Fibroblast of skin of back (primary cell): ENCODE data around the gene SSH2.
"Not testable (repeated sequence)": the region's sequence is repeated elsewhere in the genome, so short reads cannot be mapped to it uniquely, and the experiment has no call there.

Experiments used
- DNase-seq: peaks from one replicate; pipeline ENCODE4 v3.0.0-alpha.2; 2013

The SSH2 gene

DNA sequence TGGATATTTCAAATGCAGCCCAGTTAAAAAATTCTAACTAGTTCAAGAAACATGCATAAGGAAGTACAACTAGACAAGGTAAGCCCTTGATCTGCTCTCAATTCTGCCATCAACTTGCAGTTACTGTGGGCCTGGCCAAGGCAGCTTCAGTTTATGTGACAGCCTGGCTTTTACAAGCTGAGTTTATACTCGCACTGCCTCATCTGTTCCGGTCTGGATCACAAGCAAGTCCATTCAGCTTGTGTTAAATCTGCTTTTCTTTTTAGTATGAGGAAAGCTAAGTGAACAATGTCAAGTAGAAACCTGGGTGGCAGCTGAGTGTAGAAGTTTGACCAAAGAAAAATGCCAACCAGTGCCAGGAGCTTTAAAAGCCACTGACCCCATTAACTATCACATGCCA, 230.7 kb downstream of the SSH2 start:
- DNase-seq: no peak

DNA sequence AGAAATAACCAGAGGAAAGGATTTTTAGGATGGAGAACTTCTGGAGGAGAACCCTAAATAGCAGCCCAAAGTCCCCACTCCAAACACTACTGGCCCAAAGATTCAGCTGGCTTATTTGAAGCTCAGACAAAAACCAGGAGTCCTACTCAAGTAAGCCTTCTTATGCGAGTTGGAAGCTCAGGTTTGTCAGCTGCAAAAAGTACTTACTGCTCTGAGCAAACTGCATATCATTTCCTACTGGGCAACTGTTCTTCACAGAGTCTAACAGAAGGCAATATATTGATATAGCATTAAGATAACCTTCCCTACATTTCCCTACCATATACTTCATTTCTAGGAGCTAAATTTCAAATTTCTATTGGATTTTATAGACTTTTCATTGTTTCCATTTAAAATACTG, 231.2 kb downstream of the SSH2 start:
- no peak for DNase-seq

DNA sequence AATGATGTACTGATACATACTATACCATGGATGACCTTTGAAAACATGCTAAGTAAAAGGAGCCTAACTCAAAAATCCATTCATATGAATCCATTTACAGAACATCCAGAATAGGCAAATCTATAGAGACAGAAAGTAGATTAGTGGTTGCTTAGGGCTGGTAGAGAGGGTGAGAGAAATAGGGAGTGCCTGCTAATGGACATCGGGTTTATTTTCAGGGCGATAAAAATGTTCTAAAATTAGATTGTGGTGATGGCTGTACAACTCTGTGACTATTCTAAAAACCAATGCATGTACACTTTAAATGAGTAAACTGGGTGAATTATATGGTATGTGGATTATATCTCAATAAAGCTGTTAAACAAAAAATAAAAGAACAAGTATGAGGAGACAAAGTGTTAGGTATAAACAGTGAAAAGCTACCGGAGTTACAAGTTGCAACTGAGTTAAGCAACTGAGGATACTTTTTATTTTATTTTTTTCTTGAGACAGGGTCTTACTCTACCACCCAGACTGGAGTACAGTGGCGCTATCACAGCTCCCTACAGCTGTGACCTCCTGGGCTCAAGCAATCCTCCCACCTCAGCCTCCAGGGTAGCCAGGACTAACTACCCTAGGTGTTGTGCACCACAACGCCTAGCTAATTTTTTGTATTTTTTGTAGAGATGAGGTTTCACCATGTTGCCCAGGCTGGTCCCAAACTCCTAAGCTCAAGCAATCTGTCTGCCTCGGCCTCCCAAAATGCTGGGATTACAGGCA, 231.8 kb downstream of the SSH2 start:
- DNase-seq: no peak

DNA sequence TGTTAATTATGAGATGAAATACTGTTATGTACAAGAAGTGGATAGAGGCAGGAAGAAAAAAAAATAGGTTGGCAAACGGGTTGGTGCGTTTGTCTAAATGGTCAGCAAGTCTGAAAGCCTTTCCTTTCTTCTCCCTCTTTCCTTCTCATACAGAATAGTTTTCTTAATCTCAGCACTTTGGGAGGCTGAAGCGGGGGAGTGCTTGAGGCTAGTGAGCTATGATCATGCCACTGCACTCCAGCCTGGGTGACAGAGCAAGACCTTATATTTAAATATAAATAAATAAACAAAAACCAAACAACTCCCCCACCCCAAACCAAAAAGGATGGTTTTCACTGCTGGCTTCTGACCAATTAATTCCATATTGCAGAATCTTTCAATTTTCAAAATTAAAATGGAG, 232.7 kb downstream of the SSH2 start:
- DNase-seq: no peak

DNA sequence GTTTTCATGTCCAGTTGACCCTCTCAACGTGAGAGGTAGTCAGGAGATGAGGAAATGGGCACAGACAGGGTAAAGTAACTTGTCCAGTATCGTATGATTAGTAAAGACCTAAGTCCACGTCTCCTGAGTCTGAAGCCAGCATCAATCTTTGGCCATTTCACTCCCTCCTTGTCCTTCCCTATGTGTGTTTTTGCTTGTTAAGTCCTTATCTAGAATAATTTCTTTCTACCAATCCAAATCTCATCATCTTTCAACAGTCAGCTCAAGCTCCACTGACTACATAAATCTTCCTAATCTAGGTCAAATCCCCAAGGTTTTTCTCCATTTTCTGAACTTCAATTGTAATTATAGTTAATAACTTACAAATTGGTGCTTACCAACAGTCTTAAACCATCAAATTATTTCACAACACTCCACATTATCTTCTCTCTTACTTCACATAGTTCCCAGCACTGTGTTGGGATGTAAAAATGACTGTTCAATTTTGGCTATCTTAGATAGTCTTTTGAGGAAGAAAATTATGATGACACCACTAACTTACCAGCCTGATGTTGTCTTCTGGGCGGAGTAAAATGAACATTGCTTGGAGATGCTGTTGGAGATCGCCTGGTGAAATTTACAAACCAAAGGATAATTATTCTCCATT, 235.0 kb downstream of the SSH2 start:
- no peak for DNase-seq

DNA sequence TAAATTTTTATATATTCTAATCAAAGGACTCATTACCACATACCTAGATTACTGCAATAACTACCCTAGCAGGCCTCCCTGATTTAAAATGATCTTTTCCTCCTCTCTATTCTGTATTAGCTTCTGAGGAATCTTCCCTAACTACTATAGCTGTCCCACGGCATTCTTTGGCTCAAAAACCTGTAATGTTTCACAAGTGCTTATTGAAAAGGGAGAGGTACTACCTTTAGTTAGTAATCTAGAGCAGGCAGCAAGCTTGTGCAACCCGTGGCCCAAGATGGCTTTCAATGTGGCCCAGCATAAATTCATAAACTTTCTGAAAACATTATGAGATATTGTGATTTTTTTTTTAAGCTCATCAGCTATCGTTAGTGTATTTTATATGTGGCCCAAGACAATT, 236.3 kb downstream of the SSH2 start:
- DNase-seq: no peak

DNA sequence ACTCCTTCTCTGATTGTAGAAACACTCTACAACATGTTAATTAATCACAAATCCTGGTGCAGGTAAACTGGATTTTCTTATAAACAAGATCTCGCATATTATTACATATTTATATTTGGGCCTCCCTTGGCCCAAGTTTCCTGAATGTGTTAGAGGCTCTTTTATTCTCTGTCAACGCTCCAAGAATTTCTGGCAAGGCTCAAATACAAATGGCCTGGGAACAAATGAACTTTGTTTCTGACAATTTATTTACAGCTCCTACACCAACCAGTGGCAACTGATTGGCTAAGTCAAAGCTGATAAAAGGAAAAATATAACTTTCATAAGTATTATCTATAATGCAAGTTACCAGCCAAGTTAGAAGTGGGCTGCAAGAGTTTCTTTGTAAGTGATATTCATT, 242.4 kb downstream of the SSH2 start:
- no peak for DNase-seq

DNA sequence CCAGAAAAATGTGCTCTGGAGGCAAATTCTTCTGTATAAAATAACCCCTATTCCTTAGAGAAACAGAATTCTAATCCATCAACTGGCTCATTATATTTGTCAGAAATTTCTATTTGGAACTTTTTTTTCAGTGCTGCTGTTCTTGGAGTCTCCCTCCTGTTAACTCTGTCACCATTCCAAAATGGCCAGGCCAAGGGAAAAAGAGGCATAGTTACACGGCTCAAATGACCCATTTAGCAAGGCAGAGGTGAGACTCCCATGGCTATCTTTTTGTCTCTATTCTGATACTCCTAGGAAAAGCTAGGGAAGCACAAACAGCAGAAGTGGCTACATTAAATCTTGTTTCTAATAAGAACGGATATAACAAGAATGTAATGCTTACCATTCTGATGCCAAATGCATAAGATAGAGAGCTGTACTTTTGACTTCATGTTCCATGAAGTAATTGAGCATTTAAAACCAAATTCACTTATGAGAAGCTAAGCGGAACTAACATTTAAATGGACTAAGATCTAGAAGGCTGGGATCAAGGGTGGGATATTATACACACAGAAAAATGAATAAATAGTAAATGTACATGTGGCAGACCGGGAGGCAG, 242.9 kb downstream of the SSH2 start:
- DNase-seq: no peak

DNA sequence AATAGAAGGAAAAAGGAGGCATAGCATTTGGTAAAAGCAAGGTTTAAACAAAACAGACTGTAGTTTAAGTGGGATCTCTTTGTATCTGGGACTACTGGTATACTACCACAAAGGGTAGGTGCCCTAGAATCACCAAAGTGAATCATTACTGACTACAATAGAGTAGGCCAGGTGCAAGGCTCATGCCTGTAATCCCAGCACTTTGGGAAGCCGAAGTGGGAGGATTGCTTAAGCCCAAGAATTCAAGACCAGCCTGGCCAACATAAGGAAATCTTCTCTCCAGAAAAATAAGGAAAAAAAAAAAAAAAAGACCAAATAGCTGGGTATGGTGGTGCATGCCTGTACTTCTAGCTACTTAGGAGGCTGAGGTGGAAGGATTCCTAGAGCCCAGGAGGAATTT, 246.5 kb downstream of the SSH2 start:
- DNase-seq: no peak

DNA sequence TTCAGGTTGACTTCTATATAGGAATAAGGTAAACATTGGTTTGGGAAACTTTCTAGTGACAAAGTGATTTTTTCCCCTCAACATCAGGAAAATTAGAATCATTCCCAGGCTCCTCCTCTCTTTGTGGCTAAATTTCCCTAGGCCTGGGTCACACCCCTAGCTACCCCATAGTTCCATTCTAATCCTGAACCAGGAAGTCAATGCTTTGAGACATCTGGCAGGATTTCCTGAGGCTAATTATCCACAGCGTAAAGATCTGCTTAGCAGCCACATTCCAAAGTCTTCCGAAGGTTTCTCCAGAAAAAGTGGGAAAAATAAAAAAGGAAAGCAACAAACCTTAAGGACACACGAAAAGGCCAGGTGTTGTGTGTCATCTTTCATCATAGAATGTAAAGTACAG, 247.0 kb downstream of the SSH2 start:
- peak; percentile 32 for DNase-seq

DNA sequence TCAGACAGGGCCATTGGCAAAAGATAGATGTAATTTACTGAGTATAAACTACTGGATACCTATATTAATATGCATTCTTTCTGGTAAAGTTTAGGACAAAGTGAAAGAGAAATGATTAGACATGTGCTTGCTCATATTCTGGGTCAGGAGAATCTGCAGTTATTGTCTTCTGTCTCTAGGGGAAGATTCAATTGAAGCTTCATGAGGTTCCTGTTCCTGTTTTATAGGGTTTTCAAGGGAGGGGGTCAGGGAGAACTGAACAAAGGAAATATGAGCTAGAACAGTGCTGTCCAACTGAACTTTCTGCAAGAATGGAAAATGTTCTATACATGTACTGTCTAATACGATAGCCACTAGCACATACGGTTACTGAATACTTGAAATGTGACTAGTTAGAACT, 248.0 kb downstream of the SSH2 start:
- DNase-seq: no peak

DNA sequence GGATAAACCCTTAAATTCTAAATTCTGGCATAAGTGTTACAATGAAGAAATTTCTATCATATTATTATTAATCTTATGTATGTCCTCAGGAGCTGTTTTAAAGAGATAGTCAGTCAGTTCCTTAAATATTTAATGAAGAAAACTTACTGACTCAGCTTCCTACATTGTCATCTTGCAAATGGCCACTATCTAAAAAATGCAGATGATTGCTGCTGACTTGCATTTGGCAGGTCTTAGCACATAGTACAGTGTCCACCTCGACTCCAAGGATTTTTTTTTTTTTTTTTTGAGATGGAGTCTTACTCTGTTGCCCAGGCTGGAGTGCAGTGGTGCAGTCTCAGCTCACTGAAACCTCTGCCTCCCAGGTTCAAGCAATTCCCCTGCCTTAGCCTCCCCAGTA, 252.2 kb downstream of the SSH2 start:
- DNase-seq: no peak

DNA sequence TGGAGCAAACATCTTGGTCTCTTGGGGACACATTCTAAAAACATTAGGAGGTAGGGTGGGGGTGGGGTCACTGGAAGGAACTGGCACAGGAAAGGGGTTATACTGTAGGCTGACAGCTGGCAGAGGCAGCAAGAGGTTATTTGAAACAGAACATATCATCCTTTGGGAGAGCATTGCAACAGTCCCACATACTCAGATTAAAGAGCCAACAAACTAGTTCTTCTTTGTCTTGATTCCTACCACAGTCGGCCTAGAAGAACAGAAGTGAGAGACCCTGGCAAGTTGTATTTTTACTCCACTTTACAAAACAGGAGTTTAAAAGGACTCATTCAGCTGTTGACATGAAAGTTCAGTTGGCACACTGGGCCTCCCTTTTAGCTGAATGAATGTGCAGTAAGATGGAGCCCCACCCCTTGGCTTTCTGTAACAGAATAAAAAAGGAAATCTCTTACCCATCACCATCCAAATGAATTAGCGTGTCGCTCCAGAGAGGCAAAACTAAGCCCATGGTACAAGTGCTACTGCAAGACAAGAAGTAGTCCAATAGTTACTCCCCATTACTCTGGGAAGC, 252.7 kb downstream of the SSH2 start:
- DNase-seq: no peak

DNA sequence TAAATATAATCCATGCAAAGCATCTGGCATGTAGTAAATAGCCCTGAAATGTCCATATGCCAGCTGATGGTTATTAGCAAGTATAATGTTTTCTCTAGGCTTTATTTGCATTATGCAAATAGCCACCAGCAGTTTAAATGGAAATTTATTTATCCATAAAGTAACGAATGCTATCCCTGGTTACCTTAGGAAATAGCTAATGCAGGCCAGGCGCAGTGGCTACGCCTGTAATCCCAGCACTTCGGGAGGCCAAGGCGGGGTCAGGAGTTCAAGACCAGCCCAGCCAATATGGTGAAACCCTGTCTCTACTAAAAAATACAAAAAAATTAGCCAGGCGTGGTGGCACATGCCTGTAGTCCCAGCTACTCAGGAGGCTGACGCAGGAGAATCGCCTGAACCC, 254.1 kb downstream of the SSH2 start:
- DNase-seq: not testable (repeated sequence)

DNA sequence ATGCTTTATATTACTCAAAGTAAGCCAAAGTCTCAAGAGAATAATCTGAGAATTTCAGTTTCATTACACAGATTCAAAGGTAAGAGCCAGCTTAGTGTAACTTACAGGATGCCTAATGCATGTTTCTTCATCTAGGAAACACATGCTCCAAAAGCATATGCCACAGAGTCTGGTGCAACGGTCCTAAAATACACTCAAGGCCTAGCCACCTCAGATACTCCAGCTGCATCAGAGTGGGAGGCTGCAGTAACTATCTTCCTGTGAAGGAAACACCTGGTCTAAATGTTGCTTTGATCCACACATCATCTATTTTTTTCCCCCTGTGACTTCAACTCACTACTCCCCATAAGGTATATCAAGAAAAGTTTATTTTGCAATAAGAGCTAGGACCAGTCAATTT, 255.7 kb downstream of the SSH2 start:
- no peak for DNase-seq

DNA sequence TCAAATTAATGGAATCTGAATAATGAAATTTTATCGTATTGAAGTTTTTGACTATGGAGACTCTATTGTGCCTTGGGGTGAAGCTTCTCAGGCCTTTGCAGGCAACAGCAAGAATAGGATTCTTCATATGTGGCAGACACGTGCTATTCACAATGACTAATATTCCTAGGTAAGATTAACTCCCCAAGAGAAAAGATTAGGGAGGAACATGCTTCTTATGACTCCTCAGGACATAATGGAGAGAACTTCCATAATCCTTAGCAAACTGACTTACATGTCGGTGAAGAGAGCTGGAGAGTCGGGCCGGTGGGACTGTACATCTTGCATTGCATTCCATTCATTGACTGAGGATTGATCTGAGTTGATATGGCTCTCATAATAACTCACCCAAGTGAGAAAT, 258.4 kb downstream of the SSH2 start:
- no peak for DNase-seq

DNA sequence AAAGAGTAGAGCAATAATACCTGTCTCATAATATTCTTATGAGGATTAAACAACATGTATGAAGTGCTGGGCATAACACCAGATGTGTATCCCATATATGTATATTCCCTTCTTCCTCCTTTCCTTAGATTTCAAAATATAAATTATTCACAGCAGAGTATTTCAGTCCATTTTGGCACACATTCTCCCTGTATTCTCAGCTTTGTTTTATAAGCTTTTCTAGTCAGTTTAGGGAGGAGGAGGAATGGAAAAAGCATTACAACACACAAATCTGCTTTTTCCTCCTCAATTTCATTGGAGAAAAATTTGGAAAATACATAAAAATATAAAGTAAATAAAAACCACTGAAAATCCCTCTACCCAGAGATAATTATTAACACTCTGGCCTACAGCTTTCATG, 260.8 kb downstream of the SSH2 start:
- no peak for DNase-seq

DNA sequence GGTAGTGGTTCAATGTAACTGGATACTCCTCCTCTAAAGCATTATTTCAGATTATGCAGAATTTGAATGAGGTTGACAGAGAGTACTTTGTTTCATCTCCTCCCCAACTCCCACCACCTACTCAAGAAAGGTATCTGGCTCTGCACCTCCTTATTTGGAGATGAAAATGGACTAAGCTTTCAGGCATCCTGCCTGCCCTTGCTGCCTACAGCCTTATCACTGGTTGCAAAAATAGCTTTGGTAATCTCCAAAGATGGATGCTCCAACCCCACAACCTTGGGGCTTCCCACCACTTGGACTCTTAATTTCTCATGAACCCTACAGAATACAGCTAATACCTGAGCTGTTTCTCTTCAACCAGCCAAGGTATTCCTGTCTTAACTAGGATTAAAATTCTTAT, 262.1 kb downstream of the SSH2 start:
- DNase-seq: no peak

DNA sequence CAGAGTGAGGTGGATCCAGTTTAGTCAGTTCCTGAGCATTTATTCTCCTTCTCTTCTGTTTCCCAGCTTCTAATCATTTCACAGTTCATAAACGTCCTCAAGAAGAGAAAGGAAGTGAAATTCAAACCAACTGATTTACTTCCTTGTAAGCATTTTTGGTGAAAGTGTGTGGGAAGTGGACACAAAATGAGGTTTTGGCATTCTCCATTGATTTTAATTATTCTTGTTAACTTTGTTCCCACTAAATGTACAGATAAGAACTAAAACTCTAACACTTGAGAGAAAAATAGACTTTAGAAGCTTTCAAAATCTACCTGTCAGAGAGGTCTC, 264.6 kb downstream of the SSH2 start:
- DNase-seq: no peak

DNA sequence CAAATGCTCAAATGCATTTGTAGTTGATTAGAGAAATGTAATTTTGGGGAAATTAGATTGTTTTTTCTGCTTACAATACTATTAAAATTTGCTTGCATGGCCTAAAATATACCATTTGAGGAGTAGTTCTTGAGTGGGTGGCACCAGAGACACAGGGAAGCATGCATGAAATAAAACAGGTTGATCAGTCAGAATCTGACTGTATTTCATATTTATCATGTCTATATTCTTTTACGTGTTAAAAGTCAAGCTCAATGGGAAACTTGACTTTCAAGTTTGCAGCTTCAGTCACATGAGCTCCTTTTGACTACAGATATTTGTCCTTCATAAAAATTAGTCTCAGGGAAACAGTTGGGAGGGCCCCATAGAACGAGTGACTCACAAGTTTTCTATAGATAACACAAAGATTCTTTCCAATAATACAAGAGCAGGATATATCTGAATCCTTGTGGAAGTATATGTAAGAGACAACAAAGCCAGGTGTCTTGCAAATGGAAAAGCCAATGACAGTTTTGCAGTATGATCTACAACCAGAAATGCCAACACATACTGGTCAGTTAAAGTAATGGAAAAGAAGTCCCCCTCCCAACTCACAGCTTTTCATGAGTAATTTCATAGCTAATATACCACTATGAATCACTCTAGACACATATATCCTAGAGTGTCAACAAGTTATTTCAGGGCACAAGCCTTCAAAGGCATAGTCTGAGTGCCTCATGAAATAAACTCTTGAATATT, 265.1 kb downstream of the SSH2 start:
- DNase-seq: peak; percentile 86

DNA sequence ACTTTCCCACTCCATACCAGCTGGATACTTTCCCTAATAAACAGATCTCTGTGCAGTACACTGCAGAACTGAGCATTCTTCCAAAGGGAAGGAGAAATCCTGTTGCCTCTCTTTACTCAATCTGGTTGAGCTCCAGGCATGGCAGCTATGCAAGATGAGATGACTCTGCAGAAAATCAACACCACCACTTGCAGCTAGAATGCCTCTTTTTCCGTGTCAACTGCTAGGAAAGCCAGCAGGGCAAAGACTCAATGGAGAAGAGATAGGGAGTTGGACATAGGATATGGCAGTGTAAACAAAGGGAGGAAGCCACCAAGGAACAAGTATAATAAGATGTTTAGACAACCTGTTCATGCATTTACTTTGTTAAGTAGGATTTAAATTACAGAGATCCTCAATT, 266.9 kb downstream of the SSH2 start:
- peak; percentile 51 for DNase-seq

DNA sequence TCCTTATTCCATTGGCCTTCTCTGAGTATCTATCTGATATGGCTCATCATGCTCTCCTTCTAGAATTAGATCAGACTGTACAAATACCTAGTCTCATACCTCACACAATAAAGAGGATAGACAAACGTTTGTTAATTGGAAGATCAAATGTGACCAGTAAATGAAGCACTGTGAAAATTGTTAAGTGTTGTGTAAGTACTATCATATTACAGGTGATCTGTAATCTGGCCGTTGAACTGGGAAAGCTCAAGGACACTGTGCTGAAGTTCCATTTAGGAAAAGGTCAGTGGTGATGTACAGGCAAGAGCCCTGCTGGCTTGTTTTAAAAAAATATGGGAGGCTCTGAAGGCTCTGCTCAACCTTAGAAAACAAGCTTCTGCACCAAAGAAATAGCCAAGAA, 268.8 kb downstream of the SSH2 start:
- DNase-seq: no peak

DNA sequence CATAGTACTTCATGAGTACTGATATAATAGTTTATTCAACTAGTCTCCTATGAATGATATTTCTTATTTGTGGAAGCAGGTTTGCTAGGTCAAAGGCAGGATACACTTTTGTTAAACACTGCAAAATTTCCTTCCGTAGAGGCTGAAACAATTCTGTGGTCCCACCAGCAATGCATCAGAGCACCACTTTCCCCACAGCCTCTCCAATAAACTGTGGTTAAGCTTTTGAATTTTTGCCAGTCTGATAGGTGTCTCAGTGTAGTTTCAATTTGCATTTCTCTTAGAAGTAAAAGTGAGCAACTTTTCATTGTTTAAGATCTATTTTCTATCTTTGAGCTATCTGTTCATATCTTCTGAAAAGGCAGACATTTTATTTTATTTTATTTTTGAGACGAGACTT, 270.9 kb downstream of the SSH2 start:
- DNase-seq: no peak
